Measurements from ENCODE around the gene OR10H4.

- no peak for TF ChIP-seq CTCF (IDR thresholded peaks at IDR 0.05)
- no peak for TF ChIP-seq POLR2A (IDR thresholded peaks at IDR 0.05)
- no peak for TF ChIP-seq EP300 (IDR thresholded peaks at IDR 0.05)
- no peak for TF ChIP-seq POLR2AphosphoS5 (IDR thresholded peaks at IDR 0.05)
These were observed 46.7 kb downstream of the OR10H4 start for GRCh38 chr19:15995536-15995935.

All from gastroesophageal sphincter (tissue), 3 donors.